ENCODE data around the gene PAK6.

The PAK6 gene

DNA sequence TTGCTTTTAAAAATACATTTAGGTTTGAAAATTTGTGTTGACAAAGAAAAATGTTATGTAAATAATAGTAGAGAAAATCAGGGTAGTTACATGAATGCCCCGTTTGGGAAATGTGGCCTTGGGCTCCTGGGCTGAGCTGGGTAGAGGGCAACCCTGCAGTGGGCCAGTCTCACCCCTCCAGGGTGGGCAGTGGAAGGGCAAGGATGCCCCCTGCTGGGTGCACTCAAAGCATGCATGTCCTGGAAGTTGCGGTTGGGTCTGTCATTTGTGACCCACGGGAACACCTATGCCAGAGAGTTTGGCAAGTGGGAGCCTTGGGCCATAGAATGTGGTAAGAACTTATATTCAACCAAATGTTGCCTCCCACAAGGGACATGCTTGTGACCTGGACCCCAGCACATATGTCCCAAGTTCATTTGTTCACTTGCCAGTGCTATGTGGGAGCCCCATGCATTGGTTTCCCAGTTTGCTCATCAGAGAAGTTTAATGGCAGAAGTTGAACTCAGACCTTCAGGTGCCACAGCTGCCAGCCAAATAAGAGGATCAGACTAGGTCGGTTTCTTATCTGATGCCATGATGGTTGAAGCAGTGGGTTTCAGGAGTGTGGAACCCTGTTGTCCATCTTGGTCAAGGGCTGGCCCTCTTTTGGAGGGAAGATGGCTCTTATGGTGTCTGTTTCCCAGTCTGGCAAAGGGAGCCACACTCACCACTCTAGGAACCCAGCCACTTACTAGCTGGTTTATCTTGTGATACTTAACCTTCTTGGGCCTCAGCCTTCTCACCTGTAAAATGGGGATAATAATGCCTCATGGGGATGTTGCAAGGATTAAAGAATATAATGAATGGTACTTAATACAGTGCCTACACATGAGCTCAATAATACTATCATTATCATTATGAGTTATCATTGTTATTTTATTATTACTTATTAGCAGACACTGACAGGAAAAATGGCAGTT, 71.4 kb downstream of the PAK6 start:
- peak; percentile 64; the same call in 1 of the 2 replicates for TF ChIP-seq POU2F2 (IDR thresholded peaks at IDR 0.05; ENCODE audit: low read depth, low read length)
- no peak for TF ChIP-seq POLR2AphosphoS5 (IDR thresholded peaks at IDR 0.05; ENCODE audit: low read depth, low read length)
- peak; percentile 82 for FAIRE-seq
- DNase-seq (ENCODE audit: insufficient read length, low spot score): no peak

GRCh38 chr15:40310993-40311392, 72.1 kb downstream of the PAK6 start:
- TF ChIP-seq PAX5 (IDR thresholded peaks at IDR 0.05; ENCODE audit: insufficient read depth, low read length, severe bottlenecking) (no peak), SPI1 (IDR thresholded peaks at IDR 0.05; ENCODE audit: low read depth, low read length) (no peak), POLR2AphosphoS5 (IDR thresholded peaks at IDR 0.05; ENCODE audit: low read depth, low read length) (no peak), POU2F2 (IDR thresholded peaks at IDR 0.05; ENCODE audit: low read depth, low read length) (no peak), TAF1 (IDR thresholded peaks at IDR 0.05; ENCODE audit: low read depth, low read length) (no peak), POLR2A (IDR thresholded peaks at IDR 0.05; ENCODE audit: low read depth, low read length) (no peak)
- FAIRE-seq: no peak
- no peak for DNase-seq (ENCODE audit: insufficient read length, low spot score)

DNA sequence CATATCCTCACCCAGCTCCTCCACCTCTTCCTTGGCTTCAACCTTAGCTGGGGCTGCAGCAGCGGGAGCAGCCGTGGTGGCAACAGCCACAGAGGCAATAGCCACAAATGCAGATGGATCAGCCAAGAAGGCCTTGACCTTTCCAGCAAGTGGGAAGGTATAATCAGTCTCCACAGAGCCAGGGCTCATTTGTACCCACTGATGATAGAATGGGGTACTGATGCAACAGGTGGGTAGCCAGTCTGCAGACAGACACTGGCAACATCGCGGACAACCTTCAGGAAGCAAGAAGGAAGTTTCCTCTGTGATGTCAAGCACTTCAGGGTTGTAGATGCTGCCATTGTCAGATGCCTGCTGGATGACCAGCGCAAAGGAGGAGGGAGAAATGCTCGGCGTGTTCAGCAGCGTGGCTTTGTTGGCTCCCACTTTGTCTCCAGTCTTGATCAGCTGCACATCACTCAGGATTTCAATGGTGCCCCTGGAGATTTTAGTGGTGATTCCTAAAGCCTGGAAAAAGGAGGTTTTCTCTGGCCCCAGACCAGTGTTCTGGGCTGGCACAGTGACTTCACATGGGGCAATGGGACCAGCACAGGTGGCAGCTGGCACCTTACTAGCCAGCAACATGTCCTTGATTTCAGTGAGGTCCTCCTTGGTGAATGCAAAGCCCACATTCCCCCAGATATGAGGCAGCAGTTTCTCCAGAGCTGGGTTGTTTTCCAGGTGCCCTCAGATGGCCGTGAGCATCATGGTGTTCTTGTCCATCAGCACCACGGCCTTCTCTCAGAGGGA, 73.7 kb downstream of the PAK6 start:
- DNase-seq (ENCODE audit: insufficient read length, low spot score): no peak

DNA sequence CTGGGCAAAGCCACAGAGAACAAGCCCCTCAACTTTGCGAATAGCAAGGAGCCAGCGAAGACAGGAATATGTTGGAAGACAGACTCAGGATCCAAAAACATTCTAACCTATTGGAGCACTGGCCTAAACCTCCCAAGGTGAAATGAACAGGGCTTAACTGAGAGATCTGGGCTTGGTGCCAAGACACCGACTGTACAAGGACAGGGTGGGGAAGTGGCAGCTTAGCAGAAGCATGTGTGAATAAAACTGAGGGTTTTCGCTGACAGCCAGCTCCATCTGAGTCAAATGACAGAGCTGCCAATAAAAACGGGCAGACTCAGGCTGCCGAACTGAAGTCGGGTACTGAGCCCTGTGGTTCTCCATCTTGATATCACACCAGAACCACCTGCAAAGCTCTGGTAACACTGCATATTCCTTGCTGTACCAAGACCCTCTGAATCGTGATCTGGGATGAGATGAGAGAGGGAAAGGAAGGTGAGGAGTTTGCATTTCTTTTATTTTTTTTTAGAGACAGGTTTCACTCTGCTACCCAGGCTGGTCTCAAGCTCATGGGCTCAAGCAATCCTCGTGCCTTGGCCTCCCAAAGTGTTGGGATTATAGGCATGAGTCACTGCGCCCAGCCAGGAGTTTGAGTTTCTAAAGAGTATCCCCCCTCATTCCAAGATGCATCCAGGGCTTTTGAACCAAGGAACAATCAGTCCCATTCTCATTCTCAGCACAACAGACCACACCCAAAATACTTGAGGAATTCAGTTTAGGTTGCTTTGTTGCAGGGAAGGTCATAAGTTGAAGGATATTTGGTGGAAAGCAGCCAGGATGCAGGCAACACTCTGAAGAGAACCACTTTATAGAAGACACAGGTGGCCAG, 74.9 kb downstream of the PAK6 start:
- DNase-seq (ENCODE audit: insufficient read length, low spot score): no peak
- no peak for TF ChIP-seq SPI1 (IDR thresholded peaks at IDR 0.05; ENCODE audit: low read depth, low read length)
- no peak for TF ChIP-seq POU2F2 (IDR thresholded peaks at IDR 0.05; ENCODE audit: low read depth, low read length)
- no peak for TF ChIP-seq TAF1 (IDR thresholded peaks at IDR 0.05; ENCODE audit: low read depth, low read length)
- no peak for TF ChIP-seq POLR2A (IDR thresholded peaks at IDR 0.05; ENCODE audit: low read depth, low read length)
- TF ChIP-seq PAX5 (IDR thresholded peaks at IDR 0.05; ENCODE audit: insufficient read depth, low read length, severe bottlenecking): no peak
- no peak for TF ChIP-seq POLR2AphosphoS5 (IDR thresholded peaks at IDR 0.05; ENCODE audit: low read depth, low read length)
- FAIRE-seq: no peak

More for the DNA sequence above, 73.7 kb downstream of the PAK6 start:
- FAIRE-seq: no peak
- TF ChIP-seq SPI1 (IDR thresholded peaks at IDR 0.05; ENCODE audit: low read depth, low read length): no peak
- no peak for TF ChIP-seq POLR2A (IDR thresholded peaks at IDR 0.05; ENCODE audit: low read depth, low read length)
- no peak for TF ChIP-seq POU2F2 (IDR thresholded peaks at IDR 0.05; ENCODE audit: low read depth, low read length)
- no peak for TF ChIP-seq TAF1 (IDR thresholded peaks at IDR 0.05; ENCODE audit: low read depth, low read length)
- no peak for TF ChIP-seq POLR2AphosphoS5 (IDR thresholded peaks at IDR 0.05; ENCODE audit: low read depth, low read length)
- TF ChIP-seq PAX5 (IDR thresholded peaks at IDR 0.05; ENCODE audit: insufficient read depth, low read length, severe bottlenecking): no peak

DNA sequence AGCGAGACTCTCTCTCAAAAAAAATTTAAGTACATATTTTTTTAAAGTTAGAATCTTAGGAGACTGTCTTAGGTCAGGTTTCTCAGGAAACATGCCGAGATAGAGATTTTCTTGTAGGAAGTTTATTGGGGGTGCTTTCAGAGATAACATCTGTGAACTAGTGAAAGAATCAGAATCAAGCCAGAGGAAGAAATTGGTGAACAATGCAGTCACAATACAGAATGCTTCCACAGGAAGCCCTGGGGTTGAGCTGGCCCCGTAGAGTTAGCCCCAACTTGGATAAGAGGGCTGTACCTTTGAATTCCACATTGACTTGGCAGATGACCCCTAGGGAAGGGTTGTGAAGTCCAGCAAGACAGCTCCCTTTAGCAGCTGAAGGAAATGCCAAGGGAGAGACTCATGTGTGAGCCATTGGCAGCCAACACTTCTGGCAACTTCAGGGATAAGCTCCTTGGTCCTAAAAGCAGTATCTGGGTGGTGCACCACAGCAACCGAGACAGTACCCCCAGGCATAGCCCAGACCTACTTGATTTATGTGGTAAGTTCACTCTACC, 75.9 kb downstream of the PAK6 start:
- FAIRE-seq: no peak
- TF ChIP-seq POU2F2 (IDR thresholded peaks at IDR 0.05; ENCODE audit: low read depth, low read length) (no peak), POLR2AphosphoS5 (IDR thresholded peaks at IDR 0.05; ENCODE audit: low read depth, low read length) (no peak), SPI1 (IDR thresholded peaks at IDR 0.05; ENCODE audit: low read depth, low read length) (no peak), TAF1 (IDR thresholded peaks at IDR 0.05; ENCODE audit: low read depth, low read length) (no peak), POLR2A (IDR thresholded peaks at IDR 0.05; ENCODE audit: low read depth, low read length) (no peak), PAX5 (IDR thresholded peaks at IDR 0.05; ENCODE audit: insufficient read depth, low read length, severe bottlenecking) (no peak)
- no peak for DNase-seq (ENCODE audit: insufficient read length, low spot score)

GRCh38 chr15:40316931-40317330, 78.1 kb downstream of the PAK6 start:
- FAIRE-seq (no peak), DNase-seq (ENCODE audit: insufficient read length, low spot score) (no peak)
- TF ChIP-seq SPI1 (IDR thresholded peaks at IDR 0.05; ENCODE audit: low read depth, low read length): no peak
- no peak for TF ChIP-seq POU2F2 (IDR thresholded peaks at IDR 0.05; ENCODE audit: low read depth, low read length)
- no peak for TF ChIP-seq PAX5 (IDR thresholded peaks at IDR 0.05; ENCODE audit: insufficient read depth, low read length, severe bottlenecking)
- TF ChIP-seq POLR2AphosphoS5 (IDR thresholded peaks at IDR 0.05; ENCODE audit: low read depth, low read length): no peak
- TF ChIP-seq TAF1 (IDR thresholded peaks at IDR 0.05; ENCODE audit: low read depth, low read length): no peak
- TF ChIP-seq POLR2A (IDR thresholded peaks at IDR 0.05; ENCODE audit: low read depth, low read length): no peak

DNA sequence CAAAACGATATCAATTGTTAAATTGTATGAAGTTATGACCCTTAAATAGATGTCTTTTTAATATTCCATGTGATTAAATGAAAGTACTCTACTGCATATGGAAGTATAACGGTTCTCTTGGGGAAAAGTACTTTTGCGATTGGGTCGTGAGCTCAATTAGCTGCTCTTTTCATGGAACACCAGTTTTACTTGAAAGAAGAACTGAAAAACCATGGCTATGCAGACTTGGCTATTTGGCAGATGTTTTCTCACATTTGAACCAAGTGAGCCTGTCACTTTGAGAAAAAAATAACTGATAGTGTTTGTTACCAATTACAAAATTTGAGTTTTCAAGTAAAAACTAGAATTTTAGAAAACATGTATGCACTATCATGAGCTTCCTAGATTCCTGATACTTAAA, 78.7 kb downstream of the PAK6 start:
- no peak for DNase-seq (ENCODE audit: insufficient read length, low spot score)
- FAIRE-seq: no peak
- peak; percentile 67 for TF ChIP-seq SPI1 (IDR thresholded peaks at IDR 0.05; ENCODE audit: low read depth, low read length)
- TF ChIP-seq TAF1 (IDR thresholded peaks at IDR 0.05; ENCODE audit: low read depth, low read length): no peak
- no peak for TF ChIP-seq POLR2A (IDR thresholded peaks at IDR 0.05; ENCODE audit: low read depth, low read length)

- DNase-seq (ENCODE audit: insufficient read length, low spot score) (no peak), FAIRE-seq (no peak)
- TF ChIP-seq PAX5 (IDR thresholded peaks at IDR 0.05; ENCODE audit: insufficient read depth, low read length, severe bottlenecking): no peak
These were observed 81.5 kb downstream of the PAK6 start for GRCh38 chr15:40320409-40320808.

DNA sequence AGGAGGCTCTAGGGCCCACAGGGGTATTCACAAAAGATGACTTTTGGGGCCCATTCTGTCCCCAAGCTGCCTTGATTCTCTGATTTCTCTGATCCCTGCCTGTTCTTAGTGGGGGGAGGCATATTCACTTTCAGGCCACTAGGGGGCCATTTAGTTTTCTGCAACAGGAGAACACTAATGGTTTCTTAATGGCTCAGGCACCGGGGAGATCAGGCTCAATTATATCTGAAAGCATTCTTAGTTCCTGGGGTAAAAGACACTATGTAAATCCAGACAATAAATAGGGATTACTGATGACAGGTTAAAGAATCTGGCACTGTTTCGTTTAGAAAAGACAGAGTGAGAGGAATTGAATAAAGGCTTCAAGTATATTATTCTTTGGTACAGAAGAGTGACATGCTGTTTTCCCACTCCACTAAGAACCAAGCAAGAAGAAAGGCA, 82.1 kb downstream of the PAK6 start:
- no peak for DNase-seq (ENCODE audit: insufficient read length, low spot score)
- TF ChIP-seq POU2F2 (IDR thresholded peaks at IDR 0.05; ENCODE audit: low read depth, low read length): no peak
- no peak for TF ChIP-seq POLR2AphosphoS5 (IDR thresholded peaks at IDR 0.05; ENCODE audit: low read depth, low read length)
- TF ChIP-seq SPI1 (IDR thresholded peaks at IDR 0.05; ENCODE audit: low read depth, low read length): no peak
- no peak for TF ChIP-seq PAX5 (IDR thresholded peaks at IDR 0.05; ENCODE audit: insufficient read depth, low read length, severe bottlenecking)
- no peak for TF ChIP-seq TAF1 (IDR thresholded peaks at IDR 0.05; ENCODE audit: low read depth, low read length)
- no peak for TF ChIP-seq POLR2A (IDR thresholded peaks at IDR 0.05; ENCODE audit: low read depth, low read length)
- peak; percentile 79 for FAIRE-seq

Data from GM12891 (cell line).